ENCODE results near the gene PLPP1.
A peak's percentile ranks its signal among the peaks of the same experiment; 100 is the strongest.

The PLPP1 gene

DNA sequence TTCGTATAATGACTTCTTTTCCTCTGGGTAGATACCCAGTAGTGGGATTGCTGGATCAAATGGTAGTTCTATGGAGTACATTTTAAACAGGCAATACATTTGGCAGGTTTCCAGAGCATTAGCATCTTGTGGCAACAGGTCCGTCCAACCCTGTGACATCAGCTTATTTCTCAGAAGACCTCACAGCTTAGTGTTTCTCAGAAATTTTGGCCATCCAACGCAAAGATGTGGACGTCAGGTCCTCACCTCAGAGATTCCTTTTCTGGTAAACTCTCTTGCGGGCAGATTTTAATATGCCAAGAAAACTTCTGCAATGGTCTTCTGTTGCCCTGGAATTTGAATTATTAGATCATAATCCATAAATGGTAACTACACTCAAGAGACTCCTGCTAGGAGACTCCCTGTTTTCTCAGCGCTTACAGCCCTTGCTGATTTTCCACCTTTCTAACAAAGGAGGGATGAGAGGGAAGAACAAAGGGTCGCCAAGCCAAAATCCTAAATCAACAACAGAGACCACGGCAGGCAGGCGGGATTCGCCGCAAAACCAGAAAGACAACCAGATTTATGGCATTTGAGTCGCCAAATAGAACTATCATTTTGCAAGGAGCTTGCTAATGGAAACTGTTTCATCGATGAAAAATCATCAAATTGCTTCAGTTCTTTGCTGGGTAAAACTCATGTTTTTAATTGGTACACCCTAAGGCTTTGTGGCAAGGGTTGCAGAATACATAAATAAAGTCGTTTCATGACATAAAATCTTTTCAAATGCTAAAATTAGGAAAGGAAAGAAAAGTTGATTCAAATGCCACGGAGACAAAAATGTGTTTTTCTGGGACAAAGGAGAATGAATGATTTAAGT is 34.1 kb upstream of the PLPP1 start:
- no peak for DNase-seq (ENCODE audit: low read depth)
- H3K4me3 ChIP-seq (ENCODE audit: low read depth, low read length), result no peak overlapping the region
- TF ChIP-seq, protein P1, sequence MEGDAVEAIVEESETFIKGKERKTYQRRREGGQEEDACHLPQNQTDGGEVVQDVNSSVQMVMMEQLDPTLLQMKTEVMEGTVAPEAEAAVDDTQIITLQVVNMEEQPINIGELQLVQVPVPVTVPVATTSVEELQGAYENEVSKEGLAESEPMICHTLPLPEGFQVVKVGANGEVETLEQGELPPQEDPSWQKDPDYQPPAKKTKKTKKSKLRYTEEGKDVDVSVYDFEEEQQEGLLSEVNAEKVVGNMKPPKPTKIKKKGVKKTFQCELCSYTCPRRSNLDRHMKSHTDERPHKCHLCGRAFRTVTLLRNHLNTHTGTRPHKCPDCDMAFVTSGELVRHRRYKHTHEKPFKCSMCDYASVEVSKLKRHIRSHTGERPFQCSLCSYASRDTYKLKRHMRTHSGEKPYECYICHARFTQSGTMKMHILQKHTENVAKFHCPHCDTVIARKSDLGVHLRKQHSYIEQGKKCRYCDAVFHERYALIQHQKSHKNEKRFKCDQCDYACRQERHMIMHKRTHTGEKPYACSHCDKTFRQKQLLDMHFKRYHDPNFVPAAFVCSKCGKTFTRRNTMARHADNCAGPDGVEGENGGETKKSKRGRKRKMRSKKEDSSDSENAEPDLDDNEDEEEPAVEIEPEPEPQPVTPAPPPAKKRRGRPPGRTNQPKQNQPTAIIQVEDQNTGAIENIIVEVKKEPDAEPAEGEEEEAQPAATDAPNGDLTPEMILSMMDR (conservative IDR thresholded peaks at IDR 0.05; ENCODE audit: low read depth, low read length), result no peak

GRCh38 chr5:55564721-55565120 is 30.0 kb upstream of the PLPP1 start:
- DNase-seq (ENCODE audit: low read depth), result peak; percentile 12
- no peak overlapping the region for H3K4me3 ChIP-seq (ENCODE audit: low read depth, low read length)
- TF ChIP-seq, protein P1 (conservative IDR thresholded peaks at IDR 0.05; ENCODE audit: low read depth, low read length), result no peak

GRCh38 chr5:55558484-55558883 is 23.7 kb upstream of the PLPP1 start:
- DNase-seq (ENCODE audit: low read depth), result no peak
- TF ChIP-seq, protein P1 (conservative IDR thresholded peaks at IDR 0.05; ENCODE audit: low read depth, low read length), result no peak
- no peak overlapping the region for H3K4me3 ChIP-seq (ENCODE audit: low read depth, low read length)

- TF ChIP-seq, protein P1 (conservative IDR thresholded peaks at IDR 0.05; ENCODE audit: low read depth, low read length), result no peak
- no peak for DNase-seq (ENCODE audit: low read depth)
- H3K4me3 ChIP-seq (ENCODE audit: low read depth, low read length), result no peak overlapping the region
These were observed 22.4 kb upstream of the PLPP1 start for GRCh38 chr5:55557123-55557522.

DNA sequence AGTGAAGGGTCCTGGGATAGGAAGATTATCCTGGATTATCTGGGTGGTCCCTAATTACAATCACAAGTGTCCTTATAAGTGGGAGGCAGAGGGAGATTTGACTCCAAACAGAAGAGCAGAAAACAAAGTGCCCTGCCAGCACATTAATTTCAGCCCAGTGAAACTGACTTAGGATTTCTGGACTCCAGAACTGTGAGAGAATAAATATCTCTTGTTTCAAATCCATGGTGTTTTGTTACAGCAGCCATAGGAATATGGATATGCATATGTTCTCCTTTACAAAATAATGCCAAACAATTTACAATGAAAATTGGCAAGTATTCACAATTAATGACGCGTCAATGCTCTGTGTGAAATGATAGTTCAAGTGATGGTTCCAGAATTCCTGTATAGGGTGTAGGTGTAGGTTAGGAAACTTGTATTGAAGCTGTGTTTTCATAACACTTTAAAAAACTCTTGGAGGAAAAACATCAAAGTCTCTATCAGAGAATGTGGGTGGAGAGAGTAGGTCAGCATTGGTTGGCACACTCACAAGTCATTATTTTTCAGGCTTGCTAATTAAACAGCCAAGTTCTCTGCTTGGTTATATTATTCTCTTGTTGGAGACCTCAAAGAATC is 19.9 kb upstream of the PLPP1 start:
- no peak for DNase-seq (ENCODE audit: low read depth)
- TF ChIP-seq, protein P1 (conservative IDR thresholded peaks at IDR 0.05; ENCODE audit: low read depth, low read length), result no peak
- no peak overlapping the region for H3K4me3 ChIP-seq (ENCODE audit: low read depth, low read length)

- TF ChIP-seq, protein P1 (conservative IDR thresholded peaks at IDR 0.05; ENCODE audit: low read depth, low read length), result no peak
- DNase-seq (ENCODE audit: low read depth), result no peak
- no peak overlapping the region for H3K4me3 ChIP-seq (ENCODE audit: low read depth, low read length)
These were observed 17.1 kb upstream of the PLPP1 start for GRCh38 chr5:55551904-55552303.
